ENCODE data around the gene OR2G2.

The OR2G2 gene

DNA sequence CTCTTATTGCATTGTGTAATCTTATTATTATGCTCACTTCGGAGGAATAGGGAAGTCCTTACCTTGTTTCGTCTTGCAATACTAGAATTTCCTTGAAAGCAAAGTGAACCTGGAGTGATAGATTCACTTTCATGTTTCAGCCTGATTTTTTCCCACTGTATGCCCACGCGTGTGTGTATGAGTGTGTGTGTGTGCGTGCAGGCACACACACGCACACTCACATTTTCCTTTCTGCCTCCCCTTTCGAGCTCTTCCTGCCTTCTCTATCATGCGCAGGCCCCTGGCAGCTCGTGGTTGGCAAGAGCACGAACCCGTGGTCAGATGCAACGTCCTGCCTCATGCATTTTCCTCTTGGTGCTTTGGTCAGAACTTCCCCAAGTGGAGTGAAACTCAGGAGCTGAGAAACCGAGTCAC, 39.4 kb upstream of the OR2G2 start, which contains the start of gene GCSAML:
GCSAML (plus strand) TSS at position 366 of the 414 bp plus-strand sequence. CDS start 58 bp downstream, outside the sequence.
- CTCF ChIA-PET, result no interaction called here
- TF ChIP-seq, protein P1, sequence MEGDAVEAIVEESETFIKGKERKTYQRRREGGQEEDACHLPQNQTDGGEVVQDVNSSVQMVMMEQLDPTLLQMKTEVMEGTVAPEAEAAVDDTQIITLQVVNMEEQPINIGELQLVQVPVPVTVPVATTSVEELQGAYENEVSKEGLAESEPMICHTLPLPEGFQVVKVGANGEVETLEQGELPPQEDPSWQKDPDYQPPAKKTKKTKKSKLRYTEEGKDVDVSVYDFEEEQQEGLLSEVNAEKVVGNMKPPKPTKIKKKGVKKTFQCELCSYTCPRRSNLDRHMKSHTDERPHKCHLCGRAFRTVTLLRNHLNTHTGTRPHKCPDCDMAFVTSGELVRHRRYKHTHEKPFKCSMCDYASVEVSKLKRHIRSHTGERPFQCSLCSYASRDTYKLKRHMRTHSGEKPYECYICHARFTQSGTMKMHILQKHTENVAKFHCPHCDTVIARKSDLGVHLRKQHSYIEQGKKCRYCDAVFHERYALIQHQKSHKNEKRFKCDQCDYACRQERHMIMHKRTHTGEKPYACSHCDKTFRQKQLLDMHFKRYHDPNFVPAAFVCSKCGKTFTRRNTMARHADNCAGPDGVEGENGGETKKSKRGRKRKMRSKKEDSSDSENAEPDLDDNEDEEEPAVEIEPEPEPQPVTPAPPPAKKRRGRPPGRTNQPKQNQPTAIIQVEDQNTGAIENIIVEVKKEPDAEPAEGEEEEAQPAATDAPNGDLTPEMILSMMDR (conservative IDR thresholded peaks at IDR 0.05; ENCODE audit: low read depth), result no peak
- H3K27ac ChIP-seq, result no peak within 1 kb of the TSS
- no peak for DNase-seq (ENCODE audit: low spot score)
- POLR2A ChIA-PET (ENCODE audit: low non-redundant PET), result no interaction called here

DNA sequence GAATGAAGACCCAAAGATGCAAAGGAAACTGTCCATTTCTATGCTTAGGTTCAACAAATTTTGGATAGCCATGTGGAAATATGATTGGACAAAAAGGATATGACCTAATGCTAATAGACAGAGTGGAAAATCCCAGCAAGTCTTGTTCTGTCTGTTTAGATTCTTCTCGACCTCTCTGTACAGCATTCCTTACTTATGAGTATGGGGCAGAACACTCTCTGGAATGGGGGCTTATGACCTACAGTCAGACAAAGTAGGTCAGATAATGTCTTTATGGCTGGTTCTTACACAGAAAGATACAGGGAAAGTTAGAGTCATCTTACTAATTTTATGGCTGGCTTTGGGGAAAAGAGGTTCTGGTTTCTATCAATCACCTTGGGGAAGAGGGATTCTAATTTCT, 36.4 kb upstream of the OR2G2 start:
- POLR2A ChIA-PET (ENCODE audit: low non-redundant PET), result no interaction called here
- CTCF ChIA-PET, result no interaction called here

DNA sequence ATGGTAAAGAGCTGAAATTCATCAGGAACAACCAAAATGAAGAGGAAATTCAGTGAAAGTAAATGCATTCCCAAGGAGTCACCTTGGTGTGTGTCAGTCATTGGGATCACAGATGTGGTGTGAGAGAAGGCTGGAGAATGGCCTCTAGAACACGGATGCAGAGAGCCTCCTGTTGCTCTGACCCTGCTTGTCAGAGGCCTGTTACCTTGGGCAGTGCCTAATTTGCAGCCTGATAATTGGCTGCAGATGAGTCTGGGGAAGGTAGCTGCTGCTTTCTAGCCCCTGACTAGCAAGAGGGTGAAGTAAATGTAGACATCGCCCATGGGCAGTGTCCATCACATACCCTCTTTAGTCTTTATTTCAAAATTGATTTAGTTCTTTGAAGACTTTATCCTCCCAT, 35.9 kb upstream of the OR2G2 start:
- ChIA-PET CTCF (no interaction called here), POLR2A (ENCODE audit: low non-redundant PET) (no interaction called here)
- no peak overlapping the region for H3K27ac ChIP-seq
- no peak for DNase-seq (ENCODE audit: low spot score)
- TF ChIP-seq, protein P1 (conservative IDR thresholded peaks at IDR 0.05; ENCODE audit: low read depth), result no peak

More for the DNA sequence above, 36.4 kb upstream of the OR2G2 start:
- no peak overlapping the region for H3K27ac ChIP-seq
- TF ChIP-seq, protein P1 (conservative IDR thresholded peaks at IDR 0.05; ENCODE audit: low read depth), result no peak
- no peak for DNase-seq (ENCODE audit: low spot score)

DNA sequence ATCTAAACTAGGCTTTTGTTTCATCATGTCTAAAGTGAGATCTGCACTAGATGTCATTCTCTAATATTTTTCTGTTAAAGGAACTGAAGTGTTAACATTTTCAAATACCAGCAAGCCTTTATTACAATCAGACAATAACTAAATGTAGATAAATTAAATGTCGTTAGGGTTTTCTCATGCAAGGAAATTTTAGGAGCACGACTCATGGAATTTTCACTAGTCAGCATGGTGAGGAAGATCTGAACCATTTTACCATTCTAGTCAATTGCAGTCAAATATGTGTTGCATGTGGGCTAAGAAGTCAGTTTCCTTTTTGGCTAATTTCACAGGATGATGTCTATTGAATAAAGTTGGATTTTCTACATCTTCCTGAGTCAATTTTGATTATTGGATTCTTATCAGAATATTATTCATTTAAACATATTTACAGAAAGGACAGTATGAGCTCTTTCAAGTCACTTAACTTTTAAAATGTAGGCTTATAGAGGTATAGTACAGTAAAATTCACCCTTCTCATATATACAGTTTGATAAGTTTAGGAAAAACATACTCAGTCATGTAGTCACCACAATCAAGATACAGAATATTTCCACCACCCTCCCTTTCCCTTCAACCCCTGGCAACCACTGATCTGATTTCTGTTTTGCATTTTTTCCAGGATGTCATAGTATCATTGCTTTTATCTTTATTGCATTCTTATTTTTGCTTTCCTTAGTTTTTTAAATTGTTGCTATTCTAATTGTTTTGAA, 30.1 kb upstream of the OR2G2 start:
- DNase-seq (ENCODE audit: low spot score), result no peak

DNA sequence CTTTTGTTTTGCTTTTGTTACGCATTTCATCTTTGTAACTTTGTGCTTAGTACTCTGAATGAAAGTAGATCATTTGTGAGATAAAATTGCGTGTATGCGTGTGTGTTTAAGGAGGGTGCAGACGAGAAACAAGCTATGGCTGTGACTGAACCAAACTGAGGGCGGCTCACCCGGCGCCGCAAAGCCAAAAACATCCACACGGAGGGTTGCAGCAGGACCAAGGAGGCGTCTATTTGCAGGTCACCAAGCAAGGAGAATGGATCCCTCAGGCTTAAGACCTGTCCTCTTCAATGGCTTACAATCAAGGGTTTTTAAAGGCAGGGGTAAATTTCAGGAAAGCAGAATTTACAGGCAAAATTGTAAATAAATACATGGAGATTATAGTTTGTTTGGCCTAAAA, 26.4 kb upstream of the OR2G2 start:
- TF ChIP-seq, protein P1 (conservative IDR thresholded peaks at IDR 0.05; ENCODE audit: low read depth), result no peak
- no peak for DNase-seq (ENCODE audit: low spot score)
- no peak overlapping the region for H3K27ac ChIP-seq
- CTCF ChIA-PET, result no interaction called here
- POLR2A ChIA-PET (ENCODE audit: low non-redundant PET), result no interaction called here

More for the DNA sequence above, 30.1 kb upstream of the OR2G2 start:
- CTCF ChIA-PET, result interaction anchor here (0.5 kb wide), 1 partner anchor 23 kb away, joined by 3 read pairs; no protein-coding TSS in a partner anchor
- H3K27ac ChIP-seq, result no peak overlapping the region
- POLR2A ChIA-PET (ENCODE audit: low non-redundant PET), result no interaction called here
- TF ChIP-seq, protein P1 (conservative IDR thresholded peaks at IDR 0.05; ENCODE audit: low read depth), result no peak

DNA sequence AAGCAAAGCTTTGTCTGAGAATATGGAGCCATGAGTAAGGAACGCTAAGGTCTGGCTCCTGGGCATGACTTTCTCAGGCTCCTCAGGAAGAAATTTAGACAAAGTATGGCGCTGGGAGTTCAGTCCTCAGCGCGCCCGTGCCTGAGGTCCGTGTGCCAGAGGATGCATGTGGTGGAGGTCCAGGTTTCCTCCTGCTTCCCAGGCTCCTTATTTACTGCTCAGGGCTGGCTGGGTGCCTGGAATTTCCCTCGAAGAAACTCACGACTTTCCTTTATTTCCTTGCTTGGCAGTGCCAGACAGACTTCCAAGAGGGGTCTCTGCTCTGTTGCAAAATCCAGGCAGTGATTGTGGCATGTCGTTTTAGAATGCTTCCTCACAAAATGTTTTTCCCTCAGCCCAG, 26.0 kb upstream of the OR2G2 start:
- H3K27ac ChIP-seq, result no peak overlapping the region
- TF ChIP-seq, protein P1 (conservative IDR thresholded peaks at IDR 0.05; ENCODE audit: low read depth), result no peak
- CTCF ChIA-PET, result no interaction called here
- no peak for DNase-seq (ENCODE audit: low spot score)
- POLR2A ChIA-PET (ENCODE audit: low non-redundant PET), result no interaction called here

Measured in RWPE1 (cell line).